GM19351 (cell line): ENCODE data around the gene PGBD2.
A peak's percentile ranks its signal among the peaks of the same experiment; 100 is the strongest.
"Not testable (repeated sequence)": the region's sequence is repeated elsewhere in the genome, so short reads cannot be mapped to it uniquely, and the experiment has no call there.

Source experiments
- ATAC-seq: cut with Tn5 transposase; IDR thresholded peaks from one replicate; pipeline ENCODE4 v1.9.1; 2021; ENCODE audit warnings: mild to moderate bottlenecking, moderate library complexity; ENCODE audit not compliant: unreplicated experiment

The PGBD2 gene

GRCh38 chr1:248886237-248886895 lies 19.7 kb upstream of the PGBD2 start:
- ATAC-seq = no peak

- not testable (repeated sequence) for ATAC-seq
These were observed 16.2 kb upstream of the PGBD2 start for GRCh38 chr1:248889914-248890243.

- ATAC-seq = no peak
These were observed 15.2 kb upstream of the PGBD2 start for GRCh38 chr1:248890549-248891498.

- no peak for ATAC-seq
These were observed 14.3 kb upstream of the PGBD2 start for GRCh38 chr1:248891758-248892157.

- no peak for ATAC-seq
These were observed 13.4 kb upstream of the PGBD2 start for GRCh38 chr1:248892590-248892989.

- no peak for ATAC-seq
These were observed 11.2 kb upstream of the PGBD2 start for GRCh38 chr1:248894837-248895236.

GRCh38 chr1:248897412-248898337 lies 8.4 kb upstream of the PGBD2 start:
- ATAC-seq = no peak

GRCh38 chr1:248900637-248901036 lies 5.4 kb upstream of the PGBD2 start:
- no peak for ATAC-seq

GRCh38 chr1:248901578-248901977 lies 4.5 kb upstream of the PGBD2 start:
- ATAC-seq = no peak

- ATAC-seq = no peak
These were observed 1.4 kb upstream of the PGBD2 start for GRCh38 chr1:248904437-248905216.

GRCh38 chr1:248905662-248906008 lies 400 bp upstream of the PGBD2 start:
- no peak for ATAC-seq

GRCh38 chr1:248906753-248907661 lies 972 bp downstream of the PGBD2 start:
- ATAC-seq = peak; percentile 18

- no peak for ATAC-seq
These were observed 4.7 kb downstream of the PGBD2 start for GRCh38 chr1:248910761-248911160.

GRCh38 chr1:248913933-248914332 lies 7.9 kb downstream of the PGBD2 start:
- ATAC-seq = no peak

GRCh38 chr1:248914796-248915381 lies 8.9 kb downstream of the PGBD2 start:
- ATAC-seq = no peak

- no peak for ATAC-seq
These were observed 12.1 kb downstream of the PGBD2 start for GRCh38 chr1:248918131-248918530.

- no peak for ATAC-seq
These were observed 17.6 kb downstream of the PGBD2 start for GRCh38 chr1:248923352-248924338.
